C4-2B (cell line): Measurements from ENCODE around the gene TIMM8A.

Source experiments
- CTCF ChIP-seq: fragments of 450-650 bp; conservative IDR thresholded peaks from 2 replicates; pipeline ENCODE4 v1.5.1; 2017; ENCODE audit warnings: mild to moderate bottlenecking
- ZFX ChIP-seq: fragments of 450-650 bp; IDR thresholded peaks from 2 replicates; pipeline ENCODE4 v1.6.1; 2017

GRCh38 chrX:101395789-101396188 is 47.2 kb upstream of the TIMM8A start:
- TF ChIP-seq CTCF (no peak), ZFX (no peak)
